ENCODE results near the gene FFAR2. TPM values are rescaled to one million over a fixed set of nuclear protein-coding genes. Genes with fewer than 3 reads are reported as not detected.

Gene FFAR2
- total and polyA plus RNA-seq, 2 donors from 2014 or later = 0.22 TPM; not detected in 1

DNA sequence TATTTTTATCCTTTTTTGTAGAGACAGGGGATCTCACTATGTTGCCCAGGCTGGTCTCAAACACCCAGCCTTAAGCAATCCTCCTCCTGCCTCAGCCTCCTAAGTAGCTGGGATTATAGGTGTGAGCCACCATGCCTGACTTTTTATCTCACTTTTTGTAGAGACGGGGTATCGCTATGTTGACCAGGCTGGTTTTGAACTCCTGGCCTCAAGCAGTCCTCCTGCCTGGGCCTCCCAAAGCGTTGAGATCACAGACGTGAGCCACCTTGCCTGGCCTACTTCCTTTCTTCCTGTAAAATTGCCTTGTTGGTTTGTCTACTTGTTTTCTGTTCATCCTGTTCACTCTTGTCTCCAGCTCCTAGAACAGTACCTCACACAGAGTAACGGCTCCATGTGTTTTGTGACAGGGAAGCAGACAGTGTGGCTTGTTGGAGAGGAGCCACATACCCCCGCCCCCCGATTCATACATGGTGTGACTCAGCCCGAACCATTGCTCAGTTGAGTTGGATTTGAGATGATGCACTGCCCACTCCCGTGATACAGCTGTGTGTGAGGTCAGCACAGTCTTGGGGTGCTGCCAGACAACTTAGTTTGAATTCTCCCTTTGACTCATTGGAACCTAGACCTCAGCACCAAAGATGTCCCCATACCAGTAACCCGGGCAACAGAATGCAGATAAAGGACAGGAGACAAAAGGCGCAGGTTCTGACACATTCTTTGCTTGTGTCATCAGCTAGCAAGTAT lies 43.0 kb upstream of the FFAR2 start:
- no peak for DNase-seq

DNA sequence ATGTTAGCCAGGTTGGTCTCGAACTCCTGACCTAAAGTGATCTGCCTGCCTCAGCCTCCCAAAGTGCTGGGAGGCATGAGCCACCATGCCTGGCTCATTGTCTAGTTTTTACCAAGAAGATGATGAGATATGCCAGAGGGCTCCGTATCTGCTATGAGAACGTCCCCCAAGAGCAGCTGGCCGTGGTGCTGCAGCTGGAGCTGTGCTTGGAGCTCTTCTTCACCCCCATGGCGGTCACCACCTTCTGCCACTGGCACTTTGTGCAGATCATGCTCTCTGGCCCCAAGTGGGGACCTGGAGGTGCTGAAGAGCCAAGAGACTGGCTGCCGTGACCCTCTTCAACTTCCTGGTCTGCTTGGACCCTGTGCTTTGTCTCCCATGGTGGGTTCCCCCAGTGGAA lies 40.4 kb upstream of the FFAR2 start:
- no peaks in the 10 kb centered on the region for H3K4me1 ChIP-seq (ENCODE audit: control insufficient read depth in 2 of 3, insufficient read depth in 2 of 3, low read depth in 1 of 3, low read length in 3 of 3)
- TF ChIP-seq, protein P1, sequence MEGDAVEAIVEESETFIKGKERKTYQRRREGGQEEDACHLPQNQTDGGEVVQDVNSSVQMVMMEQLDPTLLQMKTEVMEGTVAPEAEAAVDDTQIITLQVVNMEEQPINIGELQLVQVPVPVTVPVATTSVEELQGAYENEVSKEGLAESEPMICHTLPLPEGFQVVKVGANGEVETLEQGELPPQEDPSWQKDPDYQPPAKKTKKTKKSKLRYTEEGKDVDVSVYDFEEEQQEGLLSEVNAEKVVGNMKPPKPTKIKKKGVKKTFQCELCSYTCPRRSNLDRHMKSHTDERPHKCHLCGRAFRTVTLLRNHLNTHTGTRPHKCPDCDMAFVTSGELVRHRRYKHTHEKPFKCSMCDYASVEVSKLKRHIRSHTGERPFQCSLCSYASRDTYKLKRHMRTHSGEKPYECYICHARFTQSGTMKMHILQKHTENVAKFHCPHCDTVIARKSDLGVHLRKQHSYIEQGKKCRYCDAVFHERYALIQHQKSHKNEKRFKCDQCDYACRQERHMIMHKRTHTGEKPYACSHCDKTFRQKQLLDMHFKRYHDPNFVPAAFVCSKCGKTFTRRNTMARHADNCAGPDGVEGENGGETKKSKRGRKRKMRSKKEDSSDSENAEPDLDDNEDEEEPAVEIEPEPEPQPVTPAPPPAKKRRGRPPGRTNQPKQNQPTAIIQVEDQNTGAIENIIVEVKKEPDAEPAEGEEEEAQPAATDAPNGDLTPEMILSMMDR (IDR thresholded peaks at IDR 0.05; ENCODE audit: borderline replicate concordance, extremely low read depth, insufficient read depth) = no peak
- H3K9ac ChIP-seq (ENCODE audit: low read length in 3 of 3) = no peak overlapping the region
- DNase-seq (no peak), FAIRE-seq (no peak)
- intact Hi-C loops (cut with DNase I) = no loop called here
- H3K27ac ChIP-seq (ENCODE audit: low read depth in 2 of 2, low read length in 2 of 2) = no peak overlapping the region
- no peaks in the 10 kb centered on the region for H3K27me3 ChIP-seq (ENCODE audit: control insufficient read depth, insufficient read depth, low read length)
- no peaks in the 10 kb centered on the region for H3K9me3 ChIP-seq (ENCODE audit: control insufficient read depth in 2 of 3, insufficient read depth in 1 of 3, low read length in 3 of 3)
- no peak overlapping the region for H3K4me3 ChIP-seq (ENCODE audit: low read length in 3 of 3)
- no peaks in the 10 kb centered on the region for H3K36me3 ChIP-seq (ENCODE audit: control insufficient read depth in 2 of 3, insufficient read depth in 3 of 3, low read length in 3 of 3)

More for the DNA sequence above, 43.0 kb upstream of the FFAR2 start:
- Histone ChIP-seq H3K9me3 (ENCODE audit: control insufficient read depth in 2 of 3, insufficient read depth in 1 of 3, low read length in 3 of 3) (no peaks in the 10 kb centered on the region), H3K4me1 (ENCODE audit: control insufficient read depth in 2 of 3, insufficient read depth in 2 of 3, low read depth in 1 of 3, low read length in 3 of 3) (no peaks in the 10 kb centered on the region), H3K27ac (ENCODE audit: low read depth in 2 of 2, low read length in 2 of 2) (no peak overlapping the region), H3K4me3 (ENCODE audit: low read length in 3 of 3) (no peak overlapping the region), H3K9ac (ENCODE audit: low read length in 3 of 3) (no peak overlapping the region), H3K36me3 (ENCODE audit: control insufficient read depth in 2 of 3, insufficient read depth in 3 of 3, low read length in 3 of 3) (no peaks in the 10 kb centered on the region), H3K27me3 (ENCODE audit: control insufficient read depth, insufficient read depth, low read length) (no peaks in the 10 kb centered on the region)
- intact Hi-C loops (cut with DNase I) = no loop called here
- FAIRE-seq = no peak
- TF ChIP-seq, protein P1 (IDR thresholded peaks at IDR 0.05; ENCODE audit: borderline replicate concordance, extremely low read depth, insufficient read depth) = no peak

DNA sequence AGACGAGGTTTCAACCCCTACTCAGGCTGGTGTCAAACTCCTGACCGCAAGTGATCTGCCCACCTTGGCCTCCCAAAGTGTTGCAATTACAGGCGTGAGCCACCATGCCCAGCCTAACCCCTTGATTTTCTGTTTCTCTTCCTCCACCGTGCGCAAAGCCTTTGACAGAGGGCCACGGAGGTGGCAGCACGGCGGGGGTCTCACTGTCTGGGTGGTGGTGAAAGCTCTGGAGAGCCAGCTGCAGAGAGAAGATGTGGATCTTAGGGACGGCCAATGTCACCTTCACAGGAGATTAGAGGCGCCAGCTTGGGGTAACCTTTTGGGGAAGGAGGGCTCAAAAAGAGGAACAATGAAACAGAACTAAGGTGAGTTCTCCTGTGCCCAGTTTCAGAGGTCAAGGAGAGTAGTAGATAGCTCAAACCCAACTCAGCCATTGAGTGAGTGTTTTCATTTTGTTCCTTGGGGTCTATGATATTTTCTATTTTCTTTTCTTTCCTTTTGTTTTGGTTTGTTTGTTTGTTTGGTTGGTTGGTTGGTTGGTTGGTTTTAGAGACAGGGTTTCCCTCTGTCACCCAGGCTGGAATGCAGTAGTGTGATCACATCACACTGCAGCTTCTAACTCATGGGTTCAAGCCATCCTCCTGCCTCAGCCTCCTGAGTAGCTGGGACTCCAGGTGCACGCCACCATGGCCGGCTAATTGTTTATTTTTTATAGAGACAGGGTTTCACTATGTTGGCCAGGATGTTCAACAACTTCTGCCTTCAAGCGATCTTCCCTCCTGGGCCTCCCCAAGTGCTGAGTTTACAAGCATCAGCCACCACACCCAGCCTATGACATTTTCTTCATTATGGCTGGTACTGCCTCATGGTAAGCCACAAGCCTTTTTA lies 39.5 kb upstream of the FFAR2 start:
- no peak for DNase-seq
- Histone ChIP-seq H3K9me3 (ENCODE audit: control insufficient read depth in 2 of 3, insufficient read depth in 1 of 3, low read length in 3 of 3) (no peaks in the 10 kb centered on the region), H3K4me1 (ENCODE audit: control insufficient read depth in 2 of 3, insufficient read depth in 2 of 3, low read depth in 1 of 3, low read length in 3 of 3) (no peaks in the 10 kb centered on the region), H3K27ac (ENCODE audit: low read depth in 2 of 2, low read length in 2 of 2) (no peak overlapping the region), H3K27me3 (ENCODE audit: control insufficient read depth, insufficient read depth, low read length) (no peaks in the 10 kb centered on the region), H3K9ac (ENCODE audit: low read length in 3 of 3) (no peak overlapping the region), H3K36me3 (ENCODE audit: control insufficient read depth in 2 of 3, insufficient read depth in 3 of 3, low read length in 3 of 3) (no peaks in the 10 kb centered on the region), H3K4me3 (ENCODE audit: low read length in 3 of 3) (no peak overlapping the region)
- intact Hi-C loops (cut with DNase I) = no loop called here
- TF ChIP-seq, protein P1 (IDR thresholded peaks at IDR 0.05; ENCODE audit: borderline replicate concordance, extremely low read depth, insufficient read depth) = no peak
- FAIRE-seq = no peak
